Mucosa of stomach (tissue), 1 donor: ENCODE data around the gene TESPA1.

Experiments used
- H3K27me3 ChIP-seq: one replicate; pipeline ENCODE4 v1.7.0; 2013; ENCODE audit warnings: mild to moderate bottlenecking, low read length; ENCODE audit not compliant: control insufficient read depth, insufficient read depth
- H3K36me3 ChIP-seq: one replicate; pipeline ENCODE4 v1.7.0; 2013; ENCODE audit warnings: low read length; ENCODE audit not compliant: control insufficient read depth, insufficient read depth
- H3K4me1 ChIP-seq: one replicate; pipeline ENCODE4 v1.7.0; 2013; ENCODE audit warnings: mild to moderate bottlenecking, low read length; ENCODE audit not compliant: control insufficient read depth, insufficient read depth
- H3K4me3 ChIP-seq: one replicate; pipeline ENCODE4 v1.7.0; 2013; ENCODE audit warnings: low read length
- H3K9ac ChIP-seq: one replicate; pipeline ENCODE4 v1.7.0; 2013; ENCODE audit warnings: mild to moderate bottlenecking, low read length, moderate library complexity
- H3K9me3 ChIP-seq: one replicate; pipeline ENCODE4 v1.7.0; 2013; ENCODE audit warnings: mild to moderate bottlenecking, low read length, moderate library complexity; ENCODE audit not compliant: control insufficient read depth
- donor health status: Pancreatic carcinoma.

TESPA1 gene

DNA sequence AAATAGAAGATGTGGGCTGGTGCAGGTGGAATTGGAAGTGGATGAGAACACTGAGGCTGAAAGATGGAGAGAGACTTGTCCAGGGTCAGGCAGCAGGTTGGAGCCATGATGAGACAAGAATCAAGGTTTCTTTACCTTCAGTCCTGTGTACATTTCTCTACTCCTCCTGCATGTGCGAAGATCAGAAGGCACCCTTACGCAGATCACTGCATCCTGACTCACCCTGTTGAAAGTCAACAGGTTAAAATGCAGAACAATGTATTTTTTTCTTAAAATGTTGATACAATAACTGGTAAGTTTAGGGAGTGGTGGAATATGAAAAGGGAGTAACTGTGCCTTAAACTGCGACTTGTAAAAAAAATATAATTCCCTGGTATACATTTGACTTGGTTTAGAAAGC is 47.8 kb downstream of the TESPA1 start:
- no peak overlapping the region for H3K4me3 ChIP-seq
- H3K36me3 ChIP-seq, result no peaks in the 10 kb centered on the region

GRCh38 chr12:54935235-54935951 is 49.2 kb downstream of the TESPA1 start:
- Histone ChIP-seq H3K27me3 (no peaks in the 10 kb centered on the region), H3K9ac (no peak overlapping the region), H3K4me1 (peaks cover 21% of the 10 kb centered on the region), H3K4me3 (no peak overlapping the region), H3K9me3 (no peaks in the 10 kb centered on the region), H3K36me3 (no peaks in the 10 kb centered on the region)

More for the DNA sequence above, 47.8 kb downstream of the TESPA1 start:
- Histone ChIP-seq H3K4me1 (peaks cover 21% of the 10 kb centered on the region), H3K27me3 (no peaks in the 10 kb centered on the region), H3K9ac (no peak overlapping the region), H3K9me3 (no peaks in the 10 kb centered on the region)

DNA sequence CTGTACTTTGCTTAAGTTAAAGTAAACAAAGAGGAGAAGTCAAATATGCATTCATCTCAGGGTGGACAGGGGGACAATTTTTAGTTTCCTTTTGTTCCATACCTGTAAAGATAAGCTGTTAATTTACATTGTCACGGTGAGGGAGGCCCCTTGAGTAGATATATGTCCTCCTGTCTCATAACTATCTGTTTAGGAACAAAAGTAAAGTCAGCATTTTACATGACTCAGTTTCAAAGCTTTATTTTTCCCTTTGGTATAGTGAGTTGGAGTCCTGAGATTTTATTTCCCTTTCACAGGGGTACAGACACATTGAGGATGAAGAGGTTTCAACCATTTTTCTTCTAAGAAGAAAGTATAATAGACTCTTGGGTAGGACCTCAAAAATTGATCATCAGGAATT is 50.1 kb downstream of the TESPA1 start:
- no peaks in the 10 kb centered on the region for H3K36me3 ChIP-seq
- H3K27me3 ChIP-seq, result no peaks in the 10 kb centered on the region
- H3K4me1 ChIP-seq, result peaks cover 21% of the 10 kb centered on the region
- no peak overlapping the region for H3K4me3 ChIP-seq
- no peaks in the 10 kb centered on the region for H3K9me3 ChIP-seq
- H3K9ac ChIP-seq, result no peak overlapping the region

GRCh38 chr12:54933376-54933775 is 51.2 kb downstream of the TESPA1 start:
- Histone ChIP-seq H3K36me3 (no peaks in the 10 kb centered on the region), H3K4me3 (no peak overlapping the region), H3K4me1 (peaks cover 21% of the 10 kb centered on the region), H3K9ac (no peak overlapping the region), H3K9me3 (no peaks in the 10 kb centered on the region), H3K27me3 (no peaks in the 10 kb centered on the region)

- no peaks in the 10 kb centered on the region for H3K9me3 ChIP-seq
- H3K4me3 ChIP-seq, result no peak overlapping the region
- peaks cover 21% of the 10 kb centered on the region for H3K4me1 ChIP-seq
- no peak overlapping the region for H3K9ac ChIP-seq
- H3K27me3 ChIP-seq, result no peaks in the 10 kb centered on the region
- H3K36me3 ChIP-seq, result no peaks in the 10 kb centered on the region
Measured at GRCh38 chr12:54932691-54933090, 51.9 kb downstream of the TESPA1 start.

DNA sequence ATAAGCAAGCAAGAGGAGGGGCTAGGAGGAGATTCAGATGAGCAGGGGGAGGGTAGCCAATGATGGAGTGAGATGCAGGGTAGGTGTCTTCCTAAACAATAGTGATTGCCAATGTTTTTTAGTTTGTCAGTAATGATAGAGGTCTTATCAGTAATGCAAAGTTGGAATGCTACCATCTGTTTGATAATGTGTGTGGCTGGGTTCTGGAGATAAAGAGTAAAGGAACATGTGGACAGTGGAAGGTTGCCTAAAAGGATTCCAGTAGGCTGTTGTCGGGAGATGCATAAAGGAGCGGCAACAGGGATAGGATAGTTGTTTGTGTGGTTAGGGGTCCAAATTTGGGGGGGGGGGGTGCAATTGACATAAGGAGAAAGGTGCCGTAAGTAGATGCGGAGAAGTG is 52.5 kb downstream of the TESPA1 start:
- no peak overlapping the region for H3K4me3 ChIP-seq
- H3K27me3 ChIP-seq, result no peaks in the 10 kb centered on the region
- H3K9me3 ChIP-seq, result no peaks in the 10 kb centered on the region
- H3K36me3 ChIP-seq, result no peaks in the 10 kb centered on the region
- H3K4me1 ChIP-seq, result peaks cover 21% of the 10 kb centered on the region
- H3K9ac ChIP-seq, result no peak overlapping the region

- Histone ChIP-seq H3K36me3 (no peaks in the 10 kb centered on the region), H3K4me3 (no peak overlapping the region), H3K9me3 (no peaks in the 10 kb centered on the region), H3K9ac (no peak overlapping the region), H3K27me3 (no peaks in the 10 kb centered on the region), H3K4me1 (peaks cover 11% of the 10 kb centered on the region)
Measured at GRCh38 chr12:54929998-54930397, 54.6 kb downstream of the TESPA1 start.

DNA sequence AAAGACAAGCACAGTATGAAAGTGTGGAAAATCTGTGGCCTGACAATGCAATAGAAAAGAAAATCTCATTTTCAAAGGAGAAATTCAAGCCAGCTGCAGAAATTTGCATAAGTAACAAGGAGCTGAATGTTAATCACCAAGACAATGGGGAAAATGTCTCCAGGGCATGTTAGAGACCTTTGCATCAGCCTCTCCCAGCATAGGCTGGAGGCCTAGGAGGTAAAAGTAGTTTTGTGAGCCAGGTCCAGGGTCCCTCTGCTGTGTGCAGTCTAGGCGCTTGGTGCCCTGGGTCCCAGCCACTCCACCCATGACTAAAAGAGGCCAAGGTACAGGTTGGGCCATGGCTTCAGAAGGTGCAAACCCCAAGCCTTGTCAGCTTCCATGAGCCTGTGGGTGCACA is 58.3 kb downstream of the TESPA1 start:
- no peaks in the 10 kb centered on the region for H3K9me3 ChIP-seq
- no peaks in the 10 kb centered on the region for H3K27me3 ChIP-seq
- H3K9ac ChIP-seq, result no peak overlapping the region
- no peaks in the 10 kb centered on the region for H3K36me3 ChIP-seq
- no peak overlapping the region for H3K4me3 ChIP-seq
- no peaks in the 10 kb centered on the region for H3K4me1 ChIP-seq

GRCh38 chr12:54924972-54925707 is 59.4 kb downstream of the TESPA1 start:
- Histone ChIP-seq H3K9ac (no peak overlapping the region), H3K36me3 (no peaks in the 10 kb centered on the region), H3K27me3 (no peaks in the 10 kb centered on the region), H3K4me3 (no peak overlapping the region), H3K9me3 (no peaks in the 10 kb centered on the region), H3K4me1 (no peaks in the 10 kb centered on the region)

GRCh38 chr12:54917001-54917488 is 67.5 kb downstream of the TESPA1 start:
- Histone ChIP-seq H3K9ac (no peak overlapping the region), H3K36me3 (no peaks in the 10 kb centered on the region), H3K4me3 (no peak overlapping the region), H3K4me1 (no peaks in the 10 kb centered on the region), H3K27me3 (no peaks in the 10 kb centered on the region), H3K9me3 (no peaks in the 10 kb centered on the region)
